ENCODE results near the gene ALG11. TPM values are rescaled to one million over a fixed set of nuclear protein-coding genes. Genes with fewer than 3 reads are reported as not detected.
"Not testable (repeated sequence)": the region's sequence is repeated elsewhere in the genome, so short reads cannot be mapped to it uniquely, and the experiment has no call there.

ALG11 gene
- total RNA-seq, 1 donor from 2014 or later, result 44.7 TPM

DNA sequence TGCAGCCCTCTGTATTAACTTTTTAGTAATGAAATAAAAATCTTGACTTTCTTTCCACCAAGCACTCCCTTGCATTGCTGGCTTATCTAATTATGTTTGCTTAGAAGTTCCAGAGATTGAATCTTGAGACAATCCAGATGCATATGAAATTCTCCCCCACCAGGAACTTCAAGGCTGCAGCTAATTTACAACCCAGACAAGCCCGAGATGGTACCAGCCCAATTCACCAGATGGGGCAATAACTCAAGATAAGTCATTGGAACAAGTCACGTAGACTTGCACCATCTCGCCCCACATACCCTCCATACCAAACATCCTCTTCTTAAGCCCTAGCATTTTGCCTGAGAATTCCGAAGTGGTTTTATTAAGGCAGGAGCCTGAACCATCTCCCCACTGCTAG, 41.3 kb downstream of the ALG11 start:
- Mint-ChIP-seq H3K27me3 (ENCODE audit: unreplicated experiment) (no peaks in the 10 kb centered on the region), H3K4me3 (ENCODE audit: unreplicated experiment) (no peak overlapping the region), H3K4me1 (ENCODE audit: unreplicated experiment) (no peaks in the 10 kb centered on the region), H3K27ac (ENCODE audit: unreplicated experiment) (no peak overlapping the region), H3K9me3 (ENCODE audit: unreplicated experiment) (no peaks in the 10 kb centered on the region), H3K36me3 (ENCODE audit: low read depth, unreplicated experiment) (no peaks in the 10 kb centered on the region)
- TF ChIP-seq, protein P1, sequence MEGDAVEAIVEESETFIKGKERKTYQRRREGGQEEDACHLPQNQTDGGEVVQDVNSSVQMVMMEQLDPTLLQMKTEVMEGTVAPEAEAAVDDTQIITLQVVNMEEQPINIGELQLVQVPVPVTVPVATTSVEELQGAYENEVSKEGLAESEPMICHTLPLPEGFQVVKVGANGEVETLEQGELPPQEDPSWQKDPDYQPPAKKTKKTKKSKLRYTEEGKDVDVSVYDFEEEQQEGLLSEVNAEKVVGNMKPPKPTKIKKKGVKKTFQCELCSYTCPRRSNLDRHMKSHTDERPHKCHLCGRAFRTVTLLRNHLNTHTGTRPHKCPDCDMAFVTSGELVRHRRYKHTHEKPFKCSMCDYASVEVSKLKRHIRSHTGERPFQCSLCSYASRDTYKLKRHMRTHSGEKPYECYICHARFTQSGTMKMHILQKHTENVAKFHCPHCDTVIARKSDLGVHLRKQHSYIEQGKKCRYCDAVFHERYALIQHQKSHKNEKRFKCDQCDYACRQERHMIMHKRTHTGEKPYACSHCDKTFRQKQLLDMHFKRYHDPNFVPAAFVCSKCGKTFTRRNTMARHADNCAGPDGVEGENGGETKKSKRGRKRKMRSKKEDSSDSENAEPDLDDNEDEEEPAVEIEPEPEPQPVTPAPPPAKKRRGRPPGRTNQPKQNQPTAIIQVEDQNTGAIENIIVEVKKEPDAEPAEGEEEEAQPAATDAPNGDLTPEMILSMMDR (IDR thresholded peaks at IDR 0.05; ENCODE audit: unreplicated experiment), result no peak
- DNase-seq (ENCODE audit: low spot score), result no peak

DNA sequence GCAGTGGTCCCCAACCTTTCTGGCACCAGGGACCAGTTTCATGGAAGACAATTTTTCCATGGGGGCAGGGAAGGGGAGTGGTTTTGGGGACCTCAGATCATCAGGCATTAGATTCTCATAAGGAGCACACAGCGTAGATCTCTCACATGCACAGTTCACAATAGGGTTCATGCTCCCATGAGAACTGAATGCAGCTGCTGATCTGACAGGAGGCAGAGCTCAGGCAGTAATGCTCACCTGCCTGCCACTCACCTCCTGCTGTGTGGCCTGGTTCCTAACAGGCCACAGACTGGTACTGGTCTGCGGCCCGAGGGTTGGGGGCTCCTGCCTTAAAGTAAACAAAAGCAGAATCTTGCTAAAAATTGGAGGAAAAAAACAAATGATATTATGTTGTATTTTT, 48.9 kb downstream of the ALG11 start:
- not testable (repeated sequence) for H3K27ac Mint-ChIP-seq (ENCODE audit: unreplicated experiment); H3K27me3 Mint-ChIP-seq (ENCODE audit: unreplicated experiment); H3K4me3 Mint-ChIP-seq (ENCODE audit: unreplicated experiment); H3K4me1 Mint-ChIP-seq (ENCODE audit: unreplicated experiment); DNase-seq (ENCODE audit: low spot score)
- Mint-ChIP-seq H3K36me3 (ENCODE audit: low read depth, unreplicated experiment) (peaks cover 20% of the 10 kb centered on the region), H3K9me3 (ENCODE audit: unreplicated experiment) (peaks cover 12% of the 10 kb centered on the region)

DNA sequence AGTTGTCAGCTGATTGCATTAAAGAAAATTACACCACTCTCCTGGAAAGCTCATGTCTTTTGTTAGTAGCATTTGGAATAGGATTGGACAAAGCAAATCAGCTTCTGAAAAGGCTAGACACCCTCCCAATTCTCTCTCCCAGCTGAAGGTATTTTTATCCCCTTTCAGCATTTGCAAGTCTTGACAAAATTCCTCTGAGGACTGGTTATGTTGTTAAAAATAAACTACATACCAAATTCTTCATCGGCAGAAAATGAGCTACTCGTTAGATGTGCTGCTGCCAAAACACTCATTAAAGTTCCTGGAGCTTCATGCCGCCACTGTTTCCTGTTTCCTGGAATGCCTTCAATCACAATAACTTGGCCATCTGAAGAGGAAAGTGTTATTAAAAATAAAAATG, 49.4 kb downstream of the ALG11 start:
- DNase-seq (ENCODE audit: low spot score), result no peak
- Mint-ChIP-seq H3K27me3 (ENCODE audit: unreplicated experiment) (peaks cover 8% of the 10 kb centered on the region), H3K4me1 (ENCODE audit: unreplicated experiment) (no peaks in the 10 kb centered on the region), H3K9me3 (ENCODE audit: unreplicated experiment) (peaks cover 12% of the 10 kb centered on the region), H3K36me3 (ENCODE audit: low read depth, unreplicated experiment) (peaks cover 20% of the 10 kb centered on the region), H3K27ac (ENCODE audit: unreplicated experiment) (no peak overlapping the region), H3K4me3 (ENCODE audit: unreplicated experiment) (no peak overlapping the region)
- TF ChIP-seq, protein P1 (IDR thresholded peaks at IDR 0.05; ENCODE audit: unreplicated experiment), result no peak

DNA sequence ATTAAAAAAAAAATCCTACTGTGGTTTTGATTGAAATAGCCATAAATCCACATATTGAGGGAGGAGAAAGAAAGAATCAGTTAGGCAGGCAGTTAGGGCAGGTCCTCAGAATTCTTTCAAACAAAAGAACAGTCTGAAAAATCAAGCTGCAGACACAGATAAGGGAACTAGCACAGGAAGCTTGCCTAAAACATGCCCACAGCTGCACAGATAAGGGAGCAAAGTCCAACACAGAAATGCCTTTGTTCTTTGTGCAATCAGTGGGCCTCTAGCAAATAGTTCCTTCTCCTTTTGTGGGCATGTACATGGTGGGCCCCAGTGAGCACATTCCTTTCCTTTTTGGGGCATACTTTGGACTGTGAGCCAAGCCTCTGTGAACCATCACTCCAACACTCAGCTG, 55.0 kb downstream of the ALG11 start:
- H3K9me3 Mint-ChIP-seq (ENCODE audit: unreplicated experiment), result peaks cover 53% of the 10 kb centered on the region
- H3K4me3 Mint-ChIP-seq (ENCODE audit: unreplicated experiment), result no peak overlapping the region
- H3K27me3 Mint-ChIP-seq (ENCODE audit: unreplicated experiment), result peaks cover 15% of the 10 kb centered on the region
- peaks cover 52% of the 10 kb centered on the region for H3K36me3 Mint-ChIP-seq (ENCODE audit: low read depth, unreplicated experiment)
- no peaks in the 10 kb centered on the region for H3K4me1 Mint-ChIP-seq (ENCODE audit: unreplicated experiment)
- no peak for DNase-seq (ENCODE audit: low spot score)
- TF ChIP-seq, protein P1 (IDR thresholded peaks at IDR 0.05; ENCODE audit: unreplicated experiment), result no peak
- no peak overlapping the region for H3K27ac Mint-ChIP-seq (ENCODE audit: unreplicated experiment)

DNA sequence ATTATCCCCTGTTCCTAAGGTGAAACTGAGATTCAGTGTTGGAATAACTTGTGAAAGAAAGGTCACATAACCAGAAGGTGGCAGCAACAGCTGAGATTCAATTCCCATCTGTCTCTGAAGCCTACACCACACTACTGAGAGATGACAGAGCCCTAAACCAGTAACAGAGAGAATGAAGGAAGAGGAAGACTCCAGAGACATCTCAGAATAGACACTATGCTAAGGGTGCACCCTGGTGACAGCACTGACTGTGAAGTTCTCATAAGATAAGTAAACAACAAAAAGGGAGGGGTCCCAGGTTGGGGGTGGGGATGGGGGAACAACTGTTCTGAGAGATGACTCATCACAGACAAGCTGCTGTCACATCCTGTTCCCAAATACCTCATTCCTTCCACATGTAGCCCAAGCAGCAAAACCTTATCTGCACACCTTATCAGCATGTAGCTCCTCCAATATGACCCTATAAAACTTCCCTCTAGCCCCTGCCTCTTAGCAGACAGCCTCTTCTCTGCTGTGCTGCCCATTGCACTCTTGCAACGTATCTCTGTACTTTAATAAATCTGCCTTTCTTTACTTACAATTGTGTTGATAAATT, 58.8 kb downstream of the ALG11 start:
- no peak for DNase-seq (ENCODE audit: low spot score)
- H3K9me3 Mint-ChIP-seq (ENCODE audit: unreplicated experiment), result peaks cover 41% of the 10 kb centered on the region
- H3K4me3 Mint-ChIP-seq (ENCODE audit: unreplicated experiment), result peak overlapping the region; percentile 9
- TF ChIP-seq, protein P1 (IDR thresholded peaks at IDR 0.05; ENCODE audit: unreplicated experiment), result no peak
- H3K27me3 Mint-ChIP-seq (ENCODE audit: unreplicated experiment), result peaks cover 7% of the 10 kb centered on the region
- H3K4me1 Mint-ChIP-seq (ENCODE audit: unreplicated experiment), result no peaks in the 10 kb centered on the region
- H3K27ac Mint-ChIP-seq (ENCODE audit: unreplicated experiment), result no peak overlapping the region
- H3K36me3 Mint-ChIP-seq (ENCODE audit: low read depth, unreplicated experiment), result peaks cover 41% of the 10 kb centered on the region

Other genes with a start within 250 kb of the ALG11 start
- gene DHRS12, start 208.2 kb upstream of the ALG11 start, total RNA-seq (ENCODE audit: unreplicated experiment), result 13.3 TPM
- gene TMEM272, start 167.2 kb upstream of the ALG11 start, total RNA-seq (ENCODE audit: unreplicated experiment), result 0.15 TPM
- gene CCDC70, start 150.4 kb upstream of the ALG11 start, total RNA-seq (ENCODE audit: unreplicated experiment), result not detected
- gene ATP7B, start 948 bp upstream of the ALG11 start, total RNA-seq (ENCODE audit: unreplicated experiment), result 19.3 TPM
- 16.8 TPM for gene UTP14C, start 12.3 kb downstream of the ALG11 start, total RNA-seq (ENCODE audit: unreplicated experiment)
- gene NEK5, start 116.7 kb downstream of the ALG11 start, total RNA-seq (ENCODE audit: unreplicated experiment), result 0.97 TPM
- 82.4 TPM for gene NEK3, start 147.2 kb downstream of the ALG11 start, total RNA-seq (ENCODE audit: unreplicated experiment)